Body of pancreas (tissue), 4 donors: ENCODE measurements around the gene OOEP. TPM values are rescaled to one million over a fixed set of nuclear protein-coding genes. Genes with fewer than 3 reads are reported as not detected.

Experiments
- ATAC-seq: fragments of 150-250 bp; one replicate; pipeline ENCODE4 v1.9.1; 2016
- DNase-seq, 4 donors: peaks; one replicate each; pipeline ENCODE4 v3.0.0-alpha.2; 2019
- H3K27ac ChIP-seq, 4 donors: fragments of 200-600 bp; sonication (generic); 1 replicate in 3 of 4; 2 replicates in 1 of 4; pipeline versions ENCODE4 v1.5.1 to v1.6.1; 2016 to 2019; ENCODE audit warnings: mild to moderate bottlenecking in 1 of 4, mixed read lengths in 1 of 4, moderate library complexity in 1 of 4
- H3K27me3 ChIP-seq, 2 donors: fragments of 200-600 bp; sonication (generic); one replicate each; pipeline ENCODE4 v1.6.0; 2016; ENCODE audit warnings: mild to moderate bottlenecking in 1 of 2
- H3K36me3 ChIP-seq, 2 donors: fragments of 200-600 bp; sonication (generic); replicated peaks in 1 of 2; 2 replicates each; pipeline ENCODE4 v1.5.1; 2016; ENCODE audit warnings: low read depth in 2 of 2; ENCODE audit not compliant: insufficient read depth in 1 of 2
- H3K4me1 ChIP-seq: fragments of 200-600 bp; sonication (generic); one replicate; pipeline ENCODE4 v1.6.0; 2016
- H3K4me3 ChIP-seq, 2 donors: fragments of 200-600 bp; sonication (generic); 1 replicate in 1 of 2; 2 replicates in 1 of 2; pipeline ENCODE4 v1.5.1; 2016 to 2019
- H3K9me3 ChIP-seq, 3 donors: fragments of 200-600 bp; sonication (generic); 1 replicate in 2 of 3; 2 replicates in 1 of 3; pipeline ENCODE4 v1.5.1; 2016
- POLR2A ChIP-seq, 3 donors: fragments of 450-650 bp; IDR thresholded peaks; one replicate each; pipeline ENCODE4 v1.6.1; 2016; ENCODE audit warnings: antibody characterized with exemption in 3 of 3, mild to moderate bottlenecking in 2 of 3
- WGBS, 2 donors: methylation state at CpG; one replicate each; pipeline ENCODE4 v1.1.5; 2017; 5-methylcytosine and 5-hydroxymethylcytosine counted together
- intact Hi-C: fragments of 100-400 bp; cut with DNase I; formaldehyde crosslinking; loops from one replicate; pipeline ENCODE4 v1.15.1; 2023
- total RNA-seq, 2 donors: library from RNA; depleted of rRNA; stranded (reverse); fragments of >200 nt; gene quantifications; one replicate each; pipeline ENCODE4 v1.1.0, GENCODE V29; 2016
- TF ChIP-seq, protein P1 (sequence below), 7 experiments: fragments of 450-650 bp in 4 of 7; fragments of 200-600 bp in 3 of 7; sonication (generic) in 3 of 7; IDR thresholded peaks; one replicate each; pipeline ENCODE4 v1.5.1; 2016 to 2019; ENCODE audit warnings: antibody characterized with exemption in 7 of 7

OOEP gene
- total RNA-seq, 2 donors from 2014 or later, result not detected

DNA sequence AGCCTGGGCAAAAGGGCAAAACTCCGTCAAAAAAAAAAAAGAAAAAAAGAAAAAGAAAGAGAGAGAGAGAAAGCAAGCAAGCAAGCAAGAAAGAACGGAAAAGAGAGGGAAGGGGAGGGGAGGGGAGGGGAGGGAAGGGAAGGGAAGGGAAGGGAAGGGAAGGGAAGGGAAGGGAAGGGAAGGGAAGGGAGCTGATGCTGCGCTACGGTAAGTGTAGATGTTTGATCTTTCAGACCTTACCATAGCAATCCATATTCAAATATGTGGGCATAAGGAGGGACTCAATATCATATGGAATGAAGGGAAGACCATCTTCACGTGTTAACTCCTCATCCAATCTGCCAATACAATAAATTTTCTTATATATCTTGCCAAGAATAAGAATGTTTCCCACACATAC lies 27.5 kb downstream of the OOEP start:
- ATAC-seq (no peak), DNase-seq (no peak)
- Histone ChIP-seq H3K36me3 (no peaks in the 10 kb centered on the region), H3K27ac (no peak overlapping the region), H3K4me3 (no peak overlapping the region), H3K27me3 (no peaks in the 10 kb centered on the region), H3K4me1 (no peaks in the 10 kb centered on the region), H3K9me3 (no peaks in the 10 kb centered on the region)
- TF ChIP-seq, protein P1, sequence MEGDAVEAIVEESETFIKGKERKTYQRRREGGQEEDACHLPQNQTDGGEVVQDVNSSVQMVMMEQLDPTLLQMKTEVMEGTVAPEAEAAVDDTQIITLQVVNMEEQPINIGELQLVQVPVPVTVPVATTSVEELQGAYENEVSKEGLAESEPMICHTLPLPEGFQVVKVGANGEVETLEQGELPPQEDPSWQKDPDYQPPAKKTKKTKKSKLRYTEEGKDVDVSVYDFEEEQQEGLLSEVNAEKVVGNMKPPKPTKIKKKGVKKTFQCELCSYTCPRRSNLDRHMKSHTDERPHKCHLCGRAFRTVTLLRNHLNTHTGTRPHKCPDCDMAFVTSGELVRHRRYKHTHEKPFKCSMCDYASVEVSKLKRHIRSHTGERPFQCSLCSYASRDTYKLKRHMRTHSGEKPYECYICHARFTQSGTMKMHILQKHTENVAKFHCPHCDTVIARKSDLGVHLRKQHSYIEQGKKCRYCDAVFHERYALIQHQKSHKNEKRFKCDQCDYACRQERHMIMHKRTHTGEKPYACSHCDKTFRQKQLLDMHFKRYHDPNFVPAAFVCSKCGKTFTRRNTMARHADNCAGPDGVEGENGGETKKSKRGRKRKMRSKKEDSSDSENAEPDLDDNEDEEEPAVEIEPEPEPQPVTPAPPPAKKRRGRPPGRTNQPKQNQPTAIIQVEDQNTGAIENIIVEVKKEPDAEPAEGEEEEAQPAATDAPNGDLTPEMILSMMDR (IDR thresholded peaks at IDR 0.05), result no peak
- TF ChIP-seq POLR2A (IDR thresholded peaks at IDR 0.05), result no peak
- 67 to 79% methylated on average over 3 to 5 of the region's 5 CpGs for WGBS, 2 donors
- intact Hi-C loops, result no loop called here

DNA sequence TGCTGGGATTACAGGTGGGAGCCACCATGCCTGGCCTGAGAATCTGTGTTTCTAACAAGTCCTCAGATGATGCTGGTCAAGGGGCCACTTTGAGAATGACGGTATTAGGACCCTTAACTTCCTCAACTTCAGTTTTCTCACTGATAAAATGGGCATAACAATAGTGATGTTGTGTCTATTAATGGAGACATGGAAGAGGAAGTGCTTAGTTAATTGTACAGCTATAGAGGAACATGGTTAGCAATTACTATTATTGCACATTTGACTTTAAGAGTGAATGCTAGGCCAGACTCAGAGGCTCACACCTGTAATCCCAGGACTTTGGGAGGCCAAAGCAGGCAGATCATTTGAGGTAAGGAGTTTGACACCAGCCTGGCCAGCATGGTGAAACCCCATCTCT lies 28.4 kb downstream of the OOEP start:
- ATAC-seq, result no peak
- H3K4me1 ChIP-seq, result no peaks in the 10 kb centered on the region
- H3K4me3 ChIP-seq, result no peak overlapping the region
- intact Hi-C loops, result no loop called here
- H3K9me3 ChIP-seq, result no peaks in the 10 kb centered on the region
- no peak for DNase-seq
- TF ChIP-seq, protein P1 (IDR thresholded peaks at IDR 0.05), result no peak
- no peak for TF ChIP-seq POLR2A (IDR thresholded peaks at IDR 0.05)
- 71% methylated on average over 1 of the region's 1 CpG; no CpG with 5 or more reads in 1 of the 2 donors for WGBS, 2 donors
- no peak overlapping the region for H3K27ac ChIP-seq
- no peaks in the 10 kb centered on the region for H3K27me3 ChIP-seq
- H3K36me3 ChIP-seq, result no peaks in the 10 kb centered on the region

GRCh38 chr6:73340048-73340447 lies 29.6 kb downstream of the OOEP start:
- no peak for ATAC-seq
- intact Hi-C loops, result no loop called here
- H3K4me1 ChIP-seq, result no peaks in the 10 kb centered on the region
- no peak overlapping the region for H3K27ac ChIP-seq
- H3K4me3 ChIP-seq, result no peak overlapping the region
- DNase-seq, result no peak
- 38 to 44% methylated on average over 2 of the region's 2 CpGs for WGBS, 2 donors
- no peaks in the 10 kb centered on the region for H3K36me3 ChIP-seq
- no peaks in the 10 kb centered on the region for H3K9me3 ChIP-seq
- H3K27me3 ChIP-seq, result no peaks in the 10 kb centered on the region
- TF ChIP-seq, protein P1 (IDR thresholded peaks at IDR 0.05), result no peak
- no peak for TF ChIP-seq POLR2A (IDR thresholded peaks at IDR 0.05)

GRCh38 chr6:73339340-73339739 lies 30.4 kb downstream of the OOEP start:
- DNase-seq (no peak), ATAC-seq (no peak)
- intact Hi-C loops, result no loop called here

GRCh38 chr6:73329201-73329600 lies 40.5 kb downstream of the OOEP start:
- intact Hi-C loops, result no loop called here
- no peaks in the 10 kb centered on the region for H3K9me3 ChIP-seq
- H3K36me3 ChIP-seq, result no peaks in the 10 kb centered on the region
- no peak overlapping the region for H3K27ac ChIP-seq
- no peak for DNase-seq
- no peaks in the 10 kb centered on the region for H3K4me1 ChIP-seq
- no peaks in the 10 kb centered on the region for H3K27me3 ChIP-seq
- no peak for TF ChIP-seq POLR2A (IDR thresholded peaks at IDR 0.05)
- TF ChIP-seq, protein P1 (IDR thresholded peaks at IDR 0.05), result no peak
- WGBS, 2 donors, result 37 to 49% methylated on average over 3 of the region's 3 CpGs
- no peak overlapping the region for H3K4me3 ChIP-seq
- no peak for ATAC-seq

More at GRCh38 chr6:73339340-73339739, 30.4 kb downstream of the OOEP start:
- Histone ChIP-seq H3K4me3 (no peak overlapping the region), H3K9me3 (no peaks in the 10 kb centered on the region), H3K36me3 (no peaks in the 10 kb centered on the region), H3K27me3 (no peaks in the 10 kb centered on the region), H3K27ac (no peak overlapping the region), H3K4me1 (no peaks in the 10 kb centered on the region)
- 56 to 66% methylated on average over 2 to 3 of the region's 3 CpGs for WGBS, 2 donors
- no peak for TF ChIP-seq POLR2A (IDR thresholded peaks at IDR 0.05)
- TF ChIP-seq, protein P1 (IDR thresholded peaks at IDR 0.05), result no peak
